SK-N-MC (cell line): ENCODE data around the gene RGMA.

Source experiments
- EZH2 ChIP-seq: fragments of 200-600 bp; sonication (generic); IDR thresholded peaks from one replicate; pipeline ENCODE4 v1.6.1; 2017; ENCODE audit warnings: antibody characterized with exemption
- FOXP2 ChIP-seq: optimal IDR thresholded peaks from 2 replicates; pipeline ENCODE3; 2011; ENCODE audit warnings: mild to moderate bottlenecking, moderate library complexity; ENCODE audit not compliant: insufficient read depth; ENCODE audit errors: extremely low read length, control extremely low read depth
- POLR2AphosphoS5 ChIP-seq: IDR thresholded peaks from 2 replicates; pipeline ENCODE4 v1.6.1; 2012; ENCODE audit warnings: mild to moderate bottlenecking, low read depth, low read length, borderline replicate concordance

DNA sequence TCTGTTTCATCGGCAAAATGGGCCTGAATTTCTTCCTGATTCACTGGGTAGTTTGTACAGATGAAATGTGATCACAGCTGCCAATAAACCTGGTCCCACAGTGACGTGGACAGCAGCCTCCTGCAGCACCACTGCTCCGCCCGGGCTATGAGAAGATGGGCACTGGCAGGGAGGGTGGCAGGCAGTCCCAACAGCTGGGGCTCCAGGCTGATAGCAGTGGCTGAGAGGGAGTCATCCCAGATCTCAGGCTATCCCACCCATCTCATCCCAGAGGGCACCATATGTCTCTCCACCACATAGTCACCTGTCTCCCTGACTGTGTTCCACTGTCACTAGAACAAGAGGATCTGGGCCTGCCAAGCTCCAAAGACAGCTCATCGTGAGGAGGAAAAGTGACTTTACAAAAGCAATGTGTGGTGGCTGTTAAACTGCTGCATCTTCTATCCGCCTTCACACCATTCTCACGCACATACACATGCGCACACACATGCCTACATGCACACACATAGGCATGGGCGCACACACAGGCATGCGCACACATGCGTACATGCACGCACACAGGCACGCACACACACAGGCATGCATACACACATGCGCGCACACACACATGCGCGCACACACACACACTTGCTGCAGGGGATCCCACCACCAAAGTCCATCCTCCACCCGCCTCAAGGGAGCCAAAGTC lies 46.2 kb downstream of the RGMA start:
- TF ChIP-seq POLR2AphosphoS5 (no peak), FOXP2 (no peak), EZH2 (no peak)
